Central memory CD8-positive, alpha-beta T cell (primary cell): ENCODE data around the gene BABAM1.
A peak's percentile ranks its signal among the peaks of the same experiment; 100 is the strongest.
"Not testable (repeated sequence)": the region's sequence is repeated elsewhere in the genome, so short reads cannot be mapped to it uniquely, and the experiment has no call there.

Source experiments
- ATAC-seq: fragments of 150-1000 bp; cut with Tn5 transposase; replicated peaks from 2 replicates; pipeline ENCODE4 v1.10.0; 2022; ENCODE audit warnings: mild to moderate bottlenecking, moderate FRiP score, moderate number of reproducible peaks; ENCODE audit not compliant: poor library complexity, severe bottlenecking; ENCODE audit errors: extremely low read depth
- DNase-seq, 2 donors: peaks; one replicate each; pipeline ENCODE4 v3.0.0; 2021; ENCODE audit warnings: low spot score in 2 of 2
- H3K27ac Mint-ChIP-seq: one replicate; pipeline ENCODE4 v1.8.0; 2022; ENCODE audit warnings: low read depth, mild to moderate bottlenecking, moderate library complexity, mixed read lengths
- H3K27me3 Mint-ChIP-seq: one replicate; pipeline ENCODE4 v1.8.0; 2022; ENCODE audit warnings: mixed read lengths
- H3K36me3 Mint-ChIP-seq: one replicate; pipeline ENCODE4 v1.8.0; 2022; ENCODE audit warnings: mild to moderate bottlenecking, moderate library complexity, mixed read lengths; ENCODE audit not compliant: insufficient read depth
- H3K4me1 Mint-ChIP-seq: one replicate; pipeline ENCODE4 v1.8.0; 2022; ENCODE audit warnings: mixed read lengths
- H3K4me3 Mint-ChIP-seq: one replicate; pipeline ENCODE4 v1.8.0; 2022; ENCODE audit warnings: mild to moderate bottlenecking, moderate library complexity, mixed read lengths
- H3K9me3 Mint-ChIP-seq: one replicate; pipeline ENCODE4 v1.8.0; 2022; ENCODE audit warnings: mixed read lengths

BABAM1 gene

DNA sequence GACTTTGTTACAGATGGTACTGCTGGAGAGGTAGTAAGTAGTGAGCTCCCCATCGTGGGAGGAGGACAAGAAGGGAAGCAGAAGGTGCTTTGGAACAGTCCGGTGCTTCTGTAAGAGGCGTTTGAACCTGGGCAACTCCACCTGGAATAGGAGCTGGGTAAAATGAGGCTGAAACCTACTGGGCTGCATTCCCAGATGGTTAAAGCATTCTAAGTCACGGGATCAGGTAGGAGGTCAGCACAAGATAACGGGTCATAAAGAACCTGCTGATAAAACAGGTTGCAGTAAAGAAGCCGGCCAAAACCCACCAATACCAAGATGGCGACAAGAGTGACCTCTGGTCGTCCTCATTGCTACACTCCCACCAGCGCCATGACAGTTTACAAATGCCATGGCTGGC is 19.5 kb downstream of the BABAM1 start:
- DNase-seq (no peak), ATAC-seq (no peak)
- no peak overlapping the region for H3K27ac Mint-ChIP-seq
- H3K4me1 Mint-ChIP-seq, result peaks cover 13% of the 10 kb centered on the region
- H3K9me3 Mint-ChIP-seq, result no peaks in the 10 kb centered on the region
- no peaks in the 10 kb centered on the region for H3K36me3 Mint-ChIP-seq
- no peaks in the 10 kb centered on the region for H3K27me3 Mint-ChIP-seq
- H3K4me3 Mint-ChIP-seq, result no peak overlapping the region

DNA sequence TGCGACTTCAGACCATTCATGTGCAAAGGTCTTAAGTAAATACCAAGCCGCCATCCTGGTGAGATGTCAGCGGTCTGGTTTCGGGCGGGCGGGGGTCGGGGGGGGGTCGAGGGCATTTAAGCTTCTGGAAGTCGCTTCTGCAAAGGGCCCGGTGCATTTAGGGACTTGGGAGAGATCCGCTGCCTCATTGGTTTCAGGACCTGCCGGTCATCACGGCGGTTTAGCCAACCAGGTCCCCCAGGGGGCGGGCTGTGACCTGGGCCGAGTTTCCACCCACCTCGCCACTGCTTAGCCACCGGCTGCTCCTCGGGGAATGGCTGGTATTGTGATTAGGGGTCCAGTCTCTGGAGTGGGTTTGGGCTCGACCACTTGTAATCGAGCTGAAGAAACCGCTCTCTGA is 22.2 kb downstream of the BABAM1 start:
- Mint-ChIP-seq H3K36me3 (no peaks in the 10 kb centered on the region), H3K4me3 (no peak overlapping the region), H3K4me1 (no peaks in the 10 kb centered on the region), H3K27ac (no peak overlapping the region), H3K27me3 (no peaks in the 10 kb centered on the region), H3K9me3 (no peaks in the 10 kb centered on the region)
- no peak for DNase-seq
- no peak for ATAC-seq

DNA sequence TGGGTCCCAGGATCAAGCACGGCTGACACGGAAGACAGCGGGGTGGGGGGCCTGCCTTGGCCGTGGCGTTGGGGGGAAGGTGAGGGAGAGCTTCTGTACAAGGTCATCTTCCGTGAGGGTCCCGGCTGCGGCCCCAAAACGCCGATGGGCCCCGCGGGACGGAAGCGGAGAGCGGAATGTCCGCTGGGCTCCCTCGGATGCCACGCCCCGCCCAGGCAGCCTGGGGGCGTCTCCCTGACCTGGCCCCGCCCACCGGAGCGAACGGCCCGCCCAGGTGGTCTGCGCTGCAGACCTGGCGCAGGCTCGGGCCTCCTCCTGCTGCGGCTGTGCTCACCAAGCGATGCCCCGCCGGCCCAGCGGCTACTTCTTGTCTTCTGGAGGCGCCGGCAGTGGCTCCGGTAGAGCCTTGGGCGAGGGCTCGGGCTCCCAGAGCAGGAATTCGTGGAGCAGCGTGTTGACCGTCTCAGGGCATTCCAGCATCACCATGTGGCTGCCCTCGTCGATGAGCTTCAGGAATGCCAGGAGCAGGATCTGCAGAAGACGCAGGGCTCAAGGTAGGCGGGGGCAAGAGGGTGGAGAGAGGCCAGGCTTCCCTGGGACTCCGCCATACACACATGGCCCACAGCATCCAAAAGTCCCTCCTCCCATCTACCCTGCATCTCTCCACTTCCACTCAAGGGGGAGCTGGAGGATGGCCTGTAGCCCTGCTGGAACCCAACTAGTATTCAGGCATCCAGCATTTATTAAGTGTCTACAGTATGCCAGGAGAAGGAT is 25.2 kb downstream of the BABAM1 start:
- peak overlapping the region; percentile 84 for H3K4me3 Mint-ChIP-seq
- no peak overlapping the region for H3K27ac Mint-ChIP-seq
- no peaks in the 10 kb centered on the region for H3K4me1 Mint-ChIP-seq
- DNase-seq (peak; percentile 65 to 75), ATAC-seq (peak; percentile 96)
- H3K9me3 Mint-ChIP-seq, result no peaks in the 10 kb centered on the region
- H3K27me3 Mint-ChIP-seq, result no peaks in the 10 kb centered on the region
- peaks cover 2% of the 10 kb centered on the region for H3K36me3 Mint-ChIP-seq

DNA sequence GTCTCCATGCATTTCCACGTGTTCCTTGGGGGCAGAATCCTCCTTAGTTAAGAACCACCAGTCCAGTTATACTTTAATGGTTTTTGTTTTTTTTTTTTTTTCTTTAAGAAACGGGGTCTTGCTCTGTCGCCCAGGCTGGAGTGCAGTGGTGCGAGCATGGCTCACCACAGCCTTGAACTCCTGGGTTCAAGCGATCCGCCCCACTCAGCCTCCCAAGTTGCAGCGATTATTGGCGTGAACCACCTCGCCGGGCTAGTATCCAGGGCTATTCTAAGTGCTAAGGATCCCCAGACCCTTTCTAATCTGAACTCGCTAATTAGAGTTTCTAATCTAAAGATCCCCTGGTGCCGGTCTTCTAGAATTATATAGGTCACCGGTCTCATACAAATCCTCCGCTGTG is 26.4 kb downstream of the BABAM1 start:
- Mint-ChIP-seq H3K4me1 (no peaks in the 10 kb centered on the region), H3K27me3 (no peaks in the 10 kb centered on the region), H3K4me3 (no peak overlapping the region), H3K27ac (no peak overlapping the region), H3K36me3 (peaks cover 2% of the 10 kb centered on the region), H3K9me3 (no peaks in the 10 kb centered on the region)
- no peak for DNase-seq
- no peak for ATAC-seq

DNA sequence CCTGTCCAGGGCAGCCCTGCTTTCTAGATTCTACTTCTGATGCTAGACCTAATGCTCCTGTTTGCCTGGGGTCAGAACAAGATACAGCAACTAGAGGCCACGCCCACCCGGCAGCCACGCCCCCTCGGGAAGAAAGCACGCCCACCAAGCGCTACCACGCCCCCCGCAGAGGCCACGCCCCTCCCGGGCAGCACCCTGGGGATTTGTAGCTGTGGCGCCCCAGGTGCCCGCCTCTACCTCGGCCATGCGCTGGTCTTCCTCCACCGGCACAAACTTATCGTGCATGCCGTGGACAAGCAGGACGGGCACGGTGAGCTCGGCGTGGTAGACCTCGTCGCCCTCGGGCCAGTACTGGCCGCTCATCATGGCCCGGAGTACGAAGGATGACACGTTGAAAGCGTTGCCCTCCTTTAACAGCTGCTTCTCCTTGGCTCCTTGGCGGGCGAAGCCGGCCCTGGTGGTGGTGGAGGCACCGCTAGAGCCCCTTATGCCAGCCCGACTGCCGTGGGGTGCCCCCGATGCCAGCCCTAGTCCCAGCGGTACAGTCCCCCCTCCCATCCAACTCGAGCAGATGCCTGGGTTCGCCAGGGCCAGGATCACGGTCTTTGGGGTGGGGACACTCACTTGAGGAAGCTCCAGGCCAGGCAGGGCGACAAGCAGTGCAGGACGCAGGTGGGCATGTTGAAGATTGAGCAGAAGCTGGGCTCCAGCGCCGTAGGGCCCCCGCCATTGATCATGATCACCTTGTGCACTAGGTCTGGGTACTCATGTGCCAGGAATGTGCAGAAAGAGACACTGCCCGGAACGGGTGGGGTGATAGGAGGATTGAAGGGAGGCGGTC is 27.0 kb downstream of the BABAM1 start:
- ATAC-seq, result no peak
- no peak overlapping the region for H3K27ac Mint-ChIP-seq
- peaks cover 2% of the 10 kb centered on the region for H3K36me3 Mint-ChIP-seq
- peak; percentile 21 to 32 for DNase-seq
- H3K4me3 Mint-ChIP-seq, result no peak overlapping the region
- H3K4me1 Mint-ChIP-seq, result no peaks in the 10 kb centered on the region
- H3K9me3 Mint-ChIP-seq, result no peaks in the 10 kb centered on the region
- no peaks in the 10 kb centered on the region for H3K27me3 Mint-ChIP-seq

DNA sequence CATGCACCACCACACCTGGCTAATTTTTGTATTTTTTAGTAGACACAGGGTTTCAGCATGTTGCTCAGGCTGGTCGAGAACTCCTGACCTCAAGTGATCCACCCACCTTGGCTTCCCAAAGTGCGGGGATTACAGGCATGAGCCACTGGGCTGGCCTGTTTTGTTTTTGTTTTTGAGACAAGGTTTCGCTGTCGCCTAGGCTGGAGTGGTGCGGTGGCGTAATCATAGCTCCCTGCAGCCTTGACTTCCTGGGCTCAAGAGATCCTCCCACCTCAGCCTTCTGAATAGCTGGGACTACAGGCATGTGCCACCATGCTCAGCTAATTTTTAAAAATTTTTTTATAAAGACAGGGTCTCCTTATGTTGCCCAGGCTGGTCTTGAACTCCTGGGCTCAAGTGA is 28.3 kb downstream of the BABAM1 start:
- DNase-seq, H3K4me3 Mint-ChIP-seq, H3K27me3 Mint-ChIP-seq, H3K4me1 Mint-ChIP-seq, H3K9me3 Mint-ChIP-seq, ATAC-seq, H3K36me3 Mint-ChIP-seq, H3K27ac Mint-ChIP-seq: not testable (repeated sequence)

DNA sequence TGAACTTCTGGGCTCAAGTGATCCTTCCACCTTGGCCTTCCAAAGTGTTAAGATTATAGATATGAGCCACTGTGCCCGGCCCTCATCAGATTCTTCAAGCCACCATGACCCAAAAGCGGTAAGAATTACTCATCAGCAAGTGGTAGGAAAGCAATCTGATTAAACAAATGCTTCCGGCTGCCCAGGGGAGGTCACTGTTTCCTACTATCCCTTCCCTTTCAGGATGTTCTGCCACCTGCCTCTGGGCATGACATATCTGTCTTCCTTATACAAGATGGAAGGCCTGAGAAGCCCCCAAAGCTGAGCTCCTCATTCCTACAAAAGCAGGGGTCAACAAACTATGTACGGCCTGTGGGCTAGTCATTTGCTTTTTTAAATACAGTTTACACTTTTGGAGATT is 29.0 kb downstream of the BABAM1 start:
- Mint-ChIP-seq H3K27me3 (no peaks in the 10 kb centered on the region), H3K27ac (no peak overlapping the region), H3K9me3 (no peaks in the 10 kb centered on the region), H3K4me3 (no peak overlapping the region), H3K36me3 (peaks cover 2% of the 10 kb centered on the region), H3K4me1 (no peaks in the 10 kb centered on the region)
- ATAC-seq, result no peak
- no peak for DNase-seq

DNA sequence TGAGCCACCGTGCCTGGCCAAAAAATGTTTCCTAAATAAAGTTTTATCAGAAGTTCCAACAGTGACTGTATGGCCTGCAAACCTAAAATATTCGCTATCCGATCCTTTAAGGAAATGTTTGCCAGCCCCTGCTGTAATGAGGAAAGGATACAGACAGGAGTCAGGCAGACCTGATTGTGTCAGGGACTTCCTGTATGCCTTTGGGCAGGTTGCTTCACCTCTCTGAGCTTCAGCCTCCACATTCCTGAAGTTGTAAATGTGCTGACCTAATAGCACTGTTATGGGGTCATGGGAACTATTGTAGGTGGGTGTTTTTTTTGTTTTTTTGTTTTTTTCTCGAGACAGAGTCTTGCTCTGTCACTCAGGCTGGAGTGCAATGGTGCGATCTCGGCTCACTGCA is 29.7 kb downstream of the BABAM1 start:
- DNase-seq (no peak), ATAC-seq (no peak)
- H3K4me1 Mint-ChIP-seq, result no peaks in the 10 kb centered on the region
- no peak overlapping the region for H3K4me3 Mint-ChIP-seq
- no peaks in the 10 kb centered on the region for H3K27me3 Mint-ChIP-seq
- no peaks in the 10 kb centered on the region for H3K9me3 Mint-ChIP-seq
- H3K36me3 Mint-ChIP-seq, result peaks cover 2% of the 10 kb centered on the region
- H3K27ac Mint-ChIP-seq, result no peak overlapping the region

DNA sequence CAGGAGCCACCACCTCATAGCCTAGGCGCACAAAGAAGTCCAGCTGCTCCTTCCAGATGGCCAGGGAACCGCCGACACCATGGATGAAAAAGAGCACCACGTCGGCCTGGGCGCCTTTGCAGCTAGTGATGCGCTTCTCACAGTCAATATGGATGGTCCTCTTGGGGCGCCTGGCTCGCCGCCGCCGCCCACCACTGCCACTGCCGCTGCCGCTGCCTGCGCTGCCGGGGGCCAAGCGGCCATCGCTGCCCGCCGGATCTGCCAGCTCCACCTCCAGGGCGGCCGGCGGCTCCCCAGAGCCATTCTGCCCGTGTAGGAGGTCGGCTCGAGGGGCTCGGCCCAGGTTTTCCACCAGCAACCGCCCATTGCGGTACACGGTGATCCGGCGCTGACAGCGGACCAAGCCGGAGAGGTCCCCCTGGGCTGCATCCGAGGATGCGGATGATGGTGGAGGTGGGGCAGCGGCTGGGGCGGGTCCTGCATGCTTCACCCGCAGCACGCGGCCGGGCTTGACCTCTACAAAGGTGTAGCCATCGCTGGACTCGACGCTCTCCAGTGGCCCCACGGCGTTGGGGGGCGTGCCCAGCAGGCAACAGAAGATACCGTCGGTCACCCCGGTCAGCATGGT is 33.9 kb downstream of the BABAM1 start:
- Mint-ChIP-seq H3K36me3 (peaks cover 5% of the 10 kb centered on the region), H3K4me3 (no peak overlapping the region), H3K4me1 (peaks cover 14% of the 10 kb centered on the region), H3K27me3 (no peaks in the 10 kb centered on the region), H3K27ac (no peak overlapping the region), H3K9me3 (no peaks in the 10 kb centered on the region)
- DNase-seq (no peak), ATAC-seq (no peak)

DNA sequence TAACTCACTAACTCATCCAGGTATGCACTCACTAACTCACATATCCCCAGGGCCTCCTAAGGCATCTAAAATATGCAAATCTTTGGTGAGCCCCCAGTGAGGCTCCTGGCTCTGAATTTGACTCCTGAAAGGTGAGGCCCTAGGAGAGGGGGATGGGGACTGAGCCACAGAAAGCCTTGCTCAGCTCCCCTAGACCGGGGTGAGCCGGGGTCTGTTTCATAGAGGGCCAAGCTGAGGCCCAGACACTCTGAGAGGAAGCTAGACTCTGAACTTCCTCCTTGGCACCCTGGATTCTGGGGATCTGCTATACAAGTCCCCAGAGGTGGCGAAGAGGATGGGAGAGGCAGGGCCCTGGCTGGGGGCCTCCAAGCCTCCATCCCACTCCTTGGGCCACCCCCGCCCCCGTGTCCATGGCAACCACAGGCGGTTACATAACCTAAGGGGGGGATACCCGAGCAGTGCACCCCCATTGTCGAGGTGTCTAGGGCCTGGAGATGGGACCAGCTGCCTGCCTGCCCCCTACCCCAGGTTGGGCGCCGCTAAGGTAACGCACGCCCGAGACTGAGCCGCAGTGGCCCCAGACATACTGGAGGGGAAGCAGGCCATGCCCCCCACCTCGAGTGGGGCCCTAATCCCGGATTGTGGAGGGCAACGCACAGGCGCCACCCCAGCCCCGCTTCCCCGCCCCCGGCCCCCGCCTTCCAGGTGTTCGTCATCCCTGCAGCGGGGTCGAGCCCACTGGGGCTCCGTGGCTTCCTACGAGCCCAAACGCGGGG is 35.3 kb downstream of the BABAM1 start:
- H3K27me3 Mint-ChIP-seq, result no peaks in the 10 kb centered on the region
- no peak overlapping the region for H3K27ac Mint-ChIP-seq
- peaks cover 3% of the 10 kb centered on the region for H3K36me3 Mint-ChIP-seq
- H3K4me1 Mint-ChIP-seq, result peaks cover 16% of the 10 kb centered on the region
- no peaks in the 10 kb centered on the region for H3K9me3 Mint-ChIP-seq
- ATAC-seq, result no peak
- no peak for DNase-seq
- peak overlapping the region; percentile 72 for H3K4me3 Mint-ChIP-seq

DNA sequence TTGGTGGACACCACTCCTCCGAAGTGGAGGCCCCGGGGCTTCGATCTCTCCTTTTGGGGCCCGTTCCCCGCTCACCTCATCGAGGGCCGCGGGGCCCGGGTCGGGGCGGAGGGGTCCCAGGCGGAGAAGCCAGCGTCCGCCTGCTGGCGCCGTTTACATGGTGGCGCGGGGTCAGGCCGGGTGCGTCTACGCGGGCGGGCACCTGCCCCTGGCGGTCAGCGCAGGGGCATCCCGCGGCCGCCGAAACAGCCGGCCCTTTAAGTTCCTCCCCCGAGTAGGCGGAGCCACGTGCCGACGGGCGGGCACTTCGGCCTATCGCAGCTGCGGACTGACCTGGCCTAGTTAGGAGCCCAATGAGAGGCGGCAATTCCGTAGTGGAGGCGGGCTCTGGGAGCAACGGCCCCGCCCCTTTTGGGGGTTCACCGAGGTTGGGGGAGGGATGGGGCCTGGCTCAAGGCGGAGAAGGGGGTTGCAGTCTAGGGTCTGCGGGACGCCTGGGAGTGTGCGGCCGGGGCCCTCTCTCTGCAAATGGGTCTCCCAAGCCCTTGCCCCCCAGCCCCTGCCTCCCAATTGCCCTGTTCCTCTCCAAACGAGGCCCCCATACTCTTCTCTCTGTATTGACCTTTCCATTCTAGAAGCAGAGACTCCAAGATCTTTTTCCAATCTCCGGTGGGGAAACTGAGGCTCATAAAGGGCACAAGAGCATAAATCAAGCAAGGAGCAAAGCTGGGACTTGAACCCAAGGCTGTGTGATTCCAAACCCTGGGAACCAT is 36.1 kb downstream of the BABAM1 start, which contains the start of gene ABHD8:
Gene ABHD8, minus strand, starts transcription at position 259 of the 773 bp plus-strand sequence. CDS start 1,809 bp downstream, outside the sequence.
- ATAC-seq, result peak; percentile 65
- peaks cover 21% of the 10 kb centered on the region for H3K4me1 Mint-ChIP-seq
- H3K4me3 Mint-ChIP-seq, result peak within 1 kb of the TSS; percentile 72
- peak; percentile 86 to 87 for DNase-seq
- no peaks in the 10 kb centered on the region for H3K27me3 Mint-ChIP-seq
- H3K9me3 Mint-ChIP-seq, result no peaks in the 10 kb centered on the region
- H3K36me3 Mint-ChIP-seq, result peaks cover 3% of the 10 kb centered on the region
- H3K27ac Mint-ChIP-seq, result no peak within 1 kb of the TSS

DNA sequence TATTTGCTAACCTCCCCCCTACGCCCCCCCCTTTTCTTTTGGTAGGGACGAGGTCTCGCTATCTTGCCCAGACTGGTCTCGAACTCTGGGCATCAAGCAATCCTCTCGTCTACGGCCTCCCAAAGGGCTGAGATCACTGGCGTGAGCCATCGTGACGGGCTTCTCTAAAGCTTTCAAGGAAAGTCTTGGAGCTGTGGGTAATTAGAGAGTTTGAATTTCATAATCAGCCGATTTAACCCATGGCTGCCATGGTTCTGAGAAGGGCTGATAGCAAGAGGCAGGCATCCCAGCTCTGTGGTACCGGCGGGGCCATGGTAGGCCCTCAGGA is 36.7 kb downstream of the BABAM1 start:
- Mint-ChIP-seq H3K36me3 (peaks cover 3% of the 10 kb centered on the region), H3K4me3 (peak overlapping the region; percentile 72), H3K27ac (no peak overlapping the region), H3K27me3 (no peaks in the 10 kb centered on the region), H3K9me3 (no peaks in the 10 kb centered on the region), H3K4me1 (peaks cover 22% of the 10 kb centered on the region)
- DNase-seq, result no peak
- no peak for ATAC-seq
